KG1 (cell line): ENCODE measurements around the gene C1orf35.

ENCODE experiments used
- DNase-seq: peaks from one replicate; lab custom pipeline; 2025; lab: John Stamatoyannopoulos, UW

The C1orf35 gene

GRCh38 chr1:228094432-228095016 lies 8.6 kb downstream of the C1orf35 start:
- DNase-seq: no peak

DNA sequence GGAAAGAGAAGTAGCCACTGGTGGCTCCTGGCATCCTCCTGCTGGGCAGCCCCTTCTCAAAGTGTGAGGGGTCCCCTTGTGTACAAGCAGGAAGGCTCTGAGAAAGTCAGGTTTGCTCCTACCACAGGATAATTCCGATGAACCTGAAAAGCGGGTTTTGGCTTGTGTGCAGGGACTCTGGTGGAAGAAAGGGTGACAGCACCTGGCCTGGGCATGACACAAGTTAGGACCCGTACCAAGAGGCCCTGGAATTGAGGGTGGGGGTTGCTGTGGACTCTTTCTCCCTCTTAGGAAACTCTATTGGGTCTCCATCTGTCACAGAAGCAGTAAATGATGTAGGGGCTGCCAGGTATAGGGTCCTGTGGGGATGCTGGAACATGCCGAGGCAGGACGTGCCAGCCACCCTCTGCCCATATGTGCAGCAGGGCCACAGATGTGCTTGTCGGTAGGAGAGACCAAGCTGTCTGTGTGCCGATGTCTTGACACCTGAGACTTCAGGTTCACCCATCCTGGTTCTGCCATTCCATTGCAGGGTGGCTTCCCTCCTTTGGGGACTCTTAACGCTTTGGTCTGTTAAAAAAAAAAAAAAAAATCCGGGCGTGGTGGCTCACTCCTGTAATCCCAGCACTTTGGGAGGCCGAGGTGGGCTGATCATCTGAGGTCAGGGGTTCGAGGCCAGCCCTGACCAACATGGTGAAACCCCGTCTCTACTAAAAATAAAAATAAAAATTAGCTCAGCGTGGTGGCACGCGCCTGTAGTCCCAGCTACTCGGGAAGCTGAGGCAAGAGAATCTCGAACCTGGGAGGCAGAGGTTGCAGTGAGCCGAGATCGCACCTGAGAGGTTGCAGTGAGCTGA lies 9.8 kb downstream of the C1orf35 start:
- DNase-seq: no peak

- no peak for DNase-seq
Observed at GRCh38 chr1:228092342-228093049, 10.6 kb downstream of the C1orf35 start.

DNA sequence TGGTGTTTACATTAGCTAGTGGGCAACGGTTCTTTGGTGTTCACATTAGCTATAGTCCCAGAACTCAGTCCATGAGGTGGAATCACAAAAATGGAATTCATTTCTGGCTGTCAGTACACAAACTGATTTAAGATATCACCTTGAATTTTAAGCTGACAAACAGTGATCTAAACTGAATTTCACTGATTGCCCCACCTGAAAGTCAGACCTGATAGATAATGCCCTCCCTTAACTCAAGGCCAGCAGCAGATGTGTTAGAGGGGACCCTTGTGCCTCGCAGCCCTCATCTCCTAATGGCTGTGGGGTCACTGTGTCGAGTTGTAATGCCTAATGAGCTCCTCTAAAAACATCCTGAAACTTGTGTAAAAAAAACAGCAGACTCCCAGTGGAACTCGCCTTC lies 12.0 kb downstream of the C1orf35 start:
- no peak for DNase-seq

GRCh38 chr1:228090613-228091081 lies 12.5 kb downstream of the C1orf35 start:
- DNase-seq: no peak

GRCh38 chr1:228089519-228090380 lies 13.4 kb downstream of the C1orf35 start:
- DNase-seq: no peak

GRCh38 chr1:228088586-228089498 lies 14.3 kb downstream of the C1orf35 start:
- DNase-seq: no peak

GRCh38 chr1:228087771-228088251 lies 15.3 kb downstream of the C1orf35 start:
- no peak for DNase-seq

- DNase-seq: no peak
Observed at GRCh38 chr1:228085287-228085951, 17.7 kb downstream of the C1orf35 start.

GRCh38 chr1:228084797-228085196 lies 18.3 kb downstream of the C1orf35 start:
- no peak for DNase-seq

DNA sequence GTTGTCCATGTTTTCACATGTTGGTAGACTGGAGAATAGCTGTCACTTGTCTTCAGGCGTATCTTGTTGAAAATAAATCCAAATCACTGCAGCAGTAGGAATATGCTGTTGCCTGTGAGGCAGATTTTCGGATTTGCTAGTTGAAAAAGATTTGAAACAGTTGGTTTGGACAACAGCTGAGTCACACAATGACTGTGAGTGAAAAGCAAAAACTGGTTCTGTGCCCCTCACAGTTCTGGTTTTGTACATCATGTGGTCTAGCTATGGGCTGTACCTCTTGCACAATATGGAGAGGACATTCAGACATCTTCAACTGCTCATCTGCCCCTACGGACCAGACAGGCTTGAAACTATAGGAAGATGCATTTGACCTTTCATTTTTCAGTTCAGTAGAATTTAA lies 18.8 kb downstream of the C1orf35 start:
- no peak for DNase-seq

DNA sequence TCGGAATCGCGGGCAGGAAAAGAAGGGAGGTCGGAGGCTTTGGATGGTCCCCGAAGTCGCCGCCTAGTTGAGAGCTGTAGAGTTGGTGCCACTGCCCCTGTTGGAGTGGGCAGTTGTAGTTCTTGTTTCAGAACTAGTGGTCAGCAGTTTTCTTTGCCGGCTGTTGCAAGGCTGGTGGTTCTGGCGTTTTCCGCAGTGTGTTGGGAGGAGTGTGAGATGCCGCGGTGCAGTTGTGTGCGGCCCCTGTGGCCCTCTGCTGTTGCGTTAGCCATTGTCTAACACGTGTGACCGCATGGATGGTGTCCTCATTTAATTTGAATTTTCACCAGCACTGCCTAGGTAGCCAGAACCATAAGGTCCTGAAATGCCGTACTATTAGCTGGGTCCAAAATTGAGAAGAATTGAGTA lies 19.2 kb downstream of the C1orf35 start:
- DNase-seq: no peak

- DNase-seq: no peak
Observed at GRCh38 chr1:228082918-228083870, 19.9 kb downstream of the C1orf35 start.

GRCh38 chr1:228082214-228082917 lies 20.8 kb downstream of the C1orf35 start, which contains the start of gene ARF1:
Gene ARF1 (plus strand): TSS chr1:228082708. CDS start chr1:228097115, 14,407 bp downstream.
- peak; percentile 92 for DNase-seq

DNA sequence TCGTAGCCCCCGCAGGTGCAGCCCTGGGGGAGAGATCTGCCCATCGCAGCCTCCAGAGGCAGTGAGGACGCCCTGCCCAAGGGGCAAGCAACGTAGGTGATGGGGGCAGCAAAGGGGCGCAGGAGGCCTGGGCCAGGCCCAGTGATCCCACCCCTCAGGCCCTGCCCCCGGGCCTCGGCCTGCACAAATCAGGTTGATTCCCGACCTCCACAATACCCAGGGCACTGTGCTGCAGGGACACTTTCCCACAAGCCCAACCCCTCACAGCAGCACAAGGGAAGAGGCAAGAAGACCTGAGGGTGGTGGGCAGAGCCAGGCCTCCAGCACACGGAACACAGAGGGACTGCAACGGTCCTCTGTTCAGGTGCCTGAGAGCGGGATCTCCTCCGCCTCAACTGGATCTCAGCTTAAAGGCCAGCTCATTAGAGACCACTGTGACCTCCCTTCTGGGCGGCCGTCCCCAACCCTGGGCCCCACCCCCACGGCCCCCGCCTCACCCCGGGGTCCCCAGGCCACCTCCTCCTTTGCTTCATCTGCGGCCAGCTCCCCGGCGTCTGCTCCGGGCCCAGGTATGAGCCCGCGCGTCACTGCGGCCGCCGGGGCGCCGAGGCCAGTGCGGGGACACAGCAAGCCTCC lies 21.4 kb downstream of the C1orf35 start:
- no peak for DNase-seq

DNA sequence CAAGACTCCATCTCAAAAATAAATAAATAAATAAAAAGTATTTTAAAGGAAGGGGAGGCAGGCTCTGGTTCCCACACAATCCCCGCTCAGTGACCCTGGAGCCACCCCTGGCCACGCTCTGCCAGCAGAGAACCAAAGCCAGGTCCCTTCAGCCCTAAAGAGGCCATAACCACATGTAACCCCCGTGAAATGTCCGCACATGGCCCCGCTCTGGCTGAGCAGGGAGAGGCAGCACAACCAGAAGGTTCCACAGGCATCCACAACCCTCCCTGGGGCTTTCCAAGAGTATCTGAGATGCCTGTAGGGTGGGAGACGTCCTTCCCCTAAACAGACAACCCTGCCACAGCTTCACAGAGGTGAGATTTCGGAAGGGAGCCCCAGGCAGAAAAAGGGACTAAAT lies 22.0 kb downstream of the C1orf35 start:
- no peak for DNase-seq

DNA sequence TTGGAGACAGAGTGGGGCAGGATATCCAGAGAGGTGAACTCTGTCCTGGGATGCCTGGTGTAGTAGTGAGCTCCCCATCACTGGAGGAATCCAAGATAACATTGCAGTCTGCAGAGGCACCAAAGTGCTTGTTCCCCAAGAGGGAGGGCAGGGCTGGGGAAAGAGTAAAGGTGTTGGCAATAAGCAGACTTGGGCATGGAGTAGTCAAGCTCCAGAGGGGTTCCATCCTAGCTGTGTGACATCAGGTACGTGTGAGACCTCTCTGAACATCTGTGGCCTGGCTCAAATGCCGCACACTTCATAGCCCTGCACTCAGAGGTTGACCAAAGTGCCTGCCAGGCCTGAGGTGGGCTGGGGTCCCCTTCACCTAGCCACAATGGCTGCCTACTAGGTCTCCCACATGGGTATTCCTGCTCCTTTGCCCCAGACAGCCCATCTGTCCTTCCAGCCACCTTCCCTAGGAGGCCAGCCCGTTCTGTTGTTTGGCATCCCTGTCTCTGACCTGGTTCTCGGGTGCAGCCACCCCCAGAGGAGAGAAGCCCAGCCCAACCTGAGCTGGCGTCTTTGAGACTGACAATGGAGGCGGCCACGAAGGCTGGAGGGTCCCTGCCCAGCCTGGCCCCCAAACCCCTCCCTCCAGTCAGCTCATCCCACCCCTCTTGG lies 23.4 kb downstream of the C1orf35 start:
- DNase-seq: no peak
